CD4-positive, alpha-beta memory T cell (primary cell): ENCODE data around the gene CCDC13. TPM values are rescaled to one million over a fixed set of nuclear protein-coding genes. Genes with fewer than 3 reads are reported as not detected.

Source experiments
- CTCF ChIA-PET: fragments of 350-600 bp; sonication (Branson Sonifier 250); formaldehyde crosslinking; loops from one replicate; lab custom pipeline; 2021; ENCODE audit warnings: inconsistent platforms; ENCODE audit not compliant: partially characterized antibody; lab: Charles Lee
- POLR2A ChIA-PET: fragments of 350-600 bp; sonication (Branson Sonifier 250); formaldehyde crosslinking; loops from one replicate; lab custom pipeline; 2021; ENCODE audit not compliant: partially characterized antibody; lab: Charles Lee
- DNase-seq, 5 donors: peaks; one replicate each; pipeline versions ENCODE4 v3.0.0 to v3.0.0-alpha.2; 2020 to 2022; ENCODE audit warnings: mixed read lengths in 1 of 5
- H3K27ac ChIP-seq: one replicate; pipeline ENCODE4 v1.7.0; 2013; ENCODE audit warnings: low read depth, low read length
- H3K27me3 ChIP-seq: 2 replicates; pipeline ENCODE4 v1.7.0; 2013; ENCODE audit warnings: mild to moderate bottlenecking, low read length, moderate library complexity; ENCODE audit not compliant: insufficient read depth
- H3K36me3 ChIP-seq: 2 replicates; pipeline ENCODE4 v1.7.0; 2013; ENCODE audit warnings: mild to moderate bottlenecking, low read length, moderate library complexity; ENCODE audit not compliant: insufficient read depth
- H3K4me1 ChIP-seq: 2 replicates; pipeline ENCODE4 v1.7.0; 2013; ENCODE audit warnings: mild to moderate bottlenecking, low read length, moderate library complexity; ENCODE audit not compliant: insufficient read depth
- H3K4me3 ChIP-seq, 2 donors: one replicate each; pipeline ENCODE4 v1.7.0; 2013; ENCODE audit warnings: low read length in 2 of 2, mild to moderate bottlenecking in 1 of 2
- H3K9me3 ChIP-seq, 2 donors: one replicate each; pipeline ENCODE4 v1.7.0; 2013; ENCODE audit warnings: low read length in 2 of 2, control low read depth in 1 of 2; ENCODE audit not compliant: control insufficient read depth in 1 of 2
- H3K27ac Mint-ChIP-seq, 7 donors: one replicate each; pipeline ENCODE4 v1.8.0; 2020 to 2021; ENCODE audit warnings: mixed read lengths in 7 of 7, mild to moderate bottlenecking in 6 of 7, inconsistent platforms in 3 of 7, moderate library complexity in 3 of 7
- H3K27me3 Mint-ChIP-seq, 2 donors: one replicate each; pipeline ENCODE4 v1.8.0; 2020 to 2021; ENCODE audit warnings: mixed read lengths in 2 of 2
- H3K36me3 Mint-ChIP-seq, 2 donors: one replicate each; pipeline ENCODE4 v1.8.0; 2020 to 2021; ENCODE audit warnings: mixed read lengths in 2 of 2, inconsistent platforms in 1 of 2, mild to moderate bottlenecking in 1 of 2
- H3K4me1 Mint-ChIP-seq, 4 donors: one replicate each; pipeline ENCODE4 v1.8.0; 2020 to 2021; ENCODE audit warnings: mixed read lengths in 4 of 4, mild to moderate bottlenecking in 1 of 4
- H3K4me3 Mint-ChIP-seq, 8 donors: one replicate each; pipeline ENCODE4 v1.8.0; 2020 to 2021; ENCODE audit warnings: mixed read lengths in 8 of 8, mild to moderate bottlenecking in 7 of 8, moderate library complexity in 6 of 8, inconsistent platforms in 3 of 8
- H3K9me3 Mint-ChIP-seq, 8 donors: one replicate each; pipeline ENCODE4 v1.8.0; 2020 to 2021; ENCODE audit warnings: mixed read lengths in 8 of 8, mild to moderate bottlenecking in 5 of 8, inconsistent platforms in 3 of 8, moderate library complexity in 1 of 8
- intact Hi-C: fragments of 100-400 bp; cut with micrococcal nuclease; formaldehyde crosslinking; loops from one replicate; pipeline ENCODE4 v1.15.1; 2023
- polyA plus RNA-seq, 2 donors: library from polyadenylated mRNA; unstranded; fragments of 300-500 nt; fragmentation: Illumina TruSeq; gene quantifications; one replicate each; pipeline ENCODE4 v1.2.3, GENCODE V29; 2021
- total RNA-seq, 2 experiments: library from RNA; stranded (reverse); gene quantifications; one replicate each; pipeline ENCODE4 v1.2.3, GENCODE V29; 2021

Gene CCDC13
- total and polyA plus RNA-seq, 4 experiments from 2014 or later, result 0.15 to 0.96 (median 0.49) TPM

GRCh38 chr3:42731476-42732195, 41.4 kb downstream of the CCDC13 start:
- Mint-ChIP-seq H3K4me3 (no peak overlapping the region), H3K36me3 (no peaks in the 10 kb centered on the region), H3K27me3 (peaks cover 0 to 1% of the 10 kb centered on the region in 2 donors), H3K27ac (peak overlapping the region in 1 of 7 donors; percentile 6), H3K9me3 (peaks cover 0 to 2% (median 0%) of the 10 kb centered on the region in 8 donors), H3K4me1 (no peaks in the 10 kb centered on the region)
- Histone ChIP-seq H3K27me3 (no peaks in the 10 kb centered on the region), H3K36me3 (no peaks in the 10 kb centered on the region), H3K9me3 (no peaks in the 10 kb centered on the region), H3K4me3 (no peak overlapping the region), H3K27ac (no peak overlapping the region), H3K4me1 (no peaks in the 10 kb centered on the region)
- intact Hi-C loops, result no loop called here
- CTCF ChIA-PET, result no interaction called here
- no peak for DNase-seq
- POLR2A ChIA-PET, result no interaction called here

- H3K36me3 Mint-ChIP-seq, result no peaks in the 10 kb centered on the region
- no peak overlapping the region for H3K27ac ChIP-seq
- H3K27me3 ChIP-seq, result no peaks in the 10 kb centered on the region
- no peaks in the 10 kb centered on the region for H3K4me1 Mint-ChIP-seq
- CTCF ChIA-PET, result no interaction called here
- H3K27me3 Mint-ChIP-seq, result peaks cover 0 to 1% of the 10 kb centered on the region in 2 donors
- H3K4me1 ChIP-seq, result no peaks in the 10 kb centered on the region
- no peaks in the 10 kb centered on the region for H3K36me3 ChIP-seq
- no peak overlapping the region for H3K4me3 Mint-ChIP-seq
- no peak overlapping the region for H3K4me3 ChIP-seq
- no peak for DNase-seq
- POLR2A ChIA-PET, result no interaction called here
- H3K9me3 ChIP-seq, result no peaks in the 10 kb centered on the region
- intact Hi-C loops, result no loop called here
- H3K27ac Mint-ChIP-seq, result peak overlapping the region in 1 of 7 donors; percentile 6
- peaks cover 0 to 2% (median 0%) of the 10 kb centered on the region in 8 donors for H3K9me3 Mint-ChIP-seq
Measured at GRCh38 chr3:42730706-42731420, 42.2 kb downstream of the CCDC13 start.

GRCh38 chr3:42730294-42730693, 42.8 kb downstream of the CCDC13 start:
- Mint-ChIP-seq H3K9me3 (peaks cover 0 to 2% (median 0%) of the 10 kb centered on the region in 8 donors), H3K4me3 (no peak overlapping the region), H3K27ac (no peak overlapping the region), H3K4me1 (no peaks in the 10 kb centered on the region), H3K36me3 (no peaks in the 10 kb centered on the region), H3K27me3 (peaks cover 0 to 5% of the 10 kb centered on the region in 2 donors)
- H3K4me1 ChIP-seq, result no peaks in the 10 kb centered on the region
- intact Hi-C loops, result no loop called here
- H3K4me3 ChIP-seq, result no peak overlapping the region
- POLR2A ChIA-PET, result no interaction called here
- no peaks in the 10 kb centered on the region for H3K36me3 ChIP-seq
- H3K27me3 ChIP-seq, result no peaks in the 10 kb centered on the region
- CTCF ChIA-PET, result no interaction called here
- no peak for DNase-seq
- no peaks in the 10 kb centered on the region for H3K9me3 ChIP-seq
- H3K27ac ChIP-seq, result no peak overlapping the region

GRCh38 chr3:42729404-42730145, 43.5 kb downstream of the CCDC13 start:
- Mint-ChIP-seq H3K36me3 (no peaks in the 10 kb centered on the region), H3K4me3 (no peak overlapping the region), H3K27ac (peak overlapping the region in 1 of 7 donors; percentile 76), H3K27me3 (peaks cover 0 to 5% of the 10 kb centered on the region in 2 donors), H3K4me1 (no peaks in the 10 kb centered on the region), H3K9me3 (peaks cover 0 to 2% (median 0%) of the 10 kb centered on the region in 8 donors)
- Histone ChIP-seq H3K27ac (no peak overlapping the region), H3K4me3 (no peak overlapping the region), H3K36me3 (no peaks in the 10 kb centered on the region), H3K4me1 (no peaks in the 10 kb centered on the region), H3K27me3 (no peaks in the 10 kb centered on the region), H3K9me3 (no peaks in the 10 kb centered on the region)
- ChIA-PET POLR2A (no interaction called here), CTCF (no interaction called here)
- intact Hi-C loops, result no loop called here
- no peak for DNase-seq

- CTCF ChIA-PET, result no interaction called here
- Mint-ChIP-seq H3K9me3 (peaks cover 0 to 2% (median 0%) of the 10 kb centered on the region in 8 donors), H3K36me3 (no peaks in the 10 kb centered on the region), H3K27me3 (peaks cover 2 to 5% of the 10 kb centered on the region in 2 donors), H3K4me3 (no peak overlapping the region), H3K4me1 (no peaks in the 10 kb centered on the region), H3K27ac (peak overlapping the region in 1 of 7 donors; percentile 32)
- Histone ChIP-seq H3K4me3 (no peak overlapping the region), H3K27ac (no peak overlapping the region), H3K27me3 (no peaks in the 10 kb centered on the region), H3K36me3 (no peaks in the 10 kb centered on the region), H3K4me1 (no peaks in the 10 kb centered on the region), H3K9me3 (no peaks in the 10 kb centered on the region)
- POLR2A ChIA-PET, result no interaction called here
- intact Hi-C loops, result no loop called here
- DNase-seq, result no peak
Measured at GRCh38 chr3:42728668-42729364, 44.2 kb downstream of the CCDC13 start.

- Histone ChIP-seq H3K27ac (no peak overlapping the region), H3K27me3 (no peaks in the 10 kb centered on the region), H3K4me3 (no peak overlapping the region), H3K9me3 (no peaks in the 10 kb centered on the region), H3K4me1 (no peaks in the 10 kb centered on the region), H3K36me3 (no peaks in the 10 kb centered on the region)
- intact Hi-C loops, result no loop called here
- no peak for DNase-seq
- POLR2A ChIA-PET, result no interaction called here
- Mint-ChIP-seq H3K36me3 (no peaks in the 10 kb centered on the region), H3K4me1 (no peaks in the 10 kb centered on the region), H3K4me3 (no peak overlapping the region), H3K27ac (no peak overlapping the region), H3K9me3 (peaks cover 0 to 2% (median 0%) of the 10 kb centered on the region in 8 donors), H3K27me3 (peaks cover 2 to 5% of the 10 kb centered on the region in 2 donors)
- CTCF ChIA-PET, result no interaction called here
Measured at GRCh38 chr3:42728056-42728455, 45.0 kb downstream of the CCDC13 start.
